ENCODE results near the gene OR51D1.
A peak's percentile ranks its signal among the peaks of the same experiment; 100 is the strongest.

DNA sequence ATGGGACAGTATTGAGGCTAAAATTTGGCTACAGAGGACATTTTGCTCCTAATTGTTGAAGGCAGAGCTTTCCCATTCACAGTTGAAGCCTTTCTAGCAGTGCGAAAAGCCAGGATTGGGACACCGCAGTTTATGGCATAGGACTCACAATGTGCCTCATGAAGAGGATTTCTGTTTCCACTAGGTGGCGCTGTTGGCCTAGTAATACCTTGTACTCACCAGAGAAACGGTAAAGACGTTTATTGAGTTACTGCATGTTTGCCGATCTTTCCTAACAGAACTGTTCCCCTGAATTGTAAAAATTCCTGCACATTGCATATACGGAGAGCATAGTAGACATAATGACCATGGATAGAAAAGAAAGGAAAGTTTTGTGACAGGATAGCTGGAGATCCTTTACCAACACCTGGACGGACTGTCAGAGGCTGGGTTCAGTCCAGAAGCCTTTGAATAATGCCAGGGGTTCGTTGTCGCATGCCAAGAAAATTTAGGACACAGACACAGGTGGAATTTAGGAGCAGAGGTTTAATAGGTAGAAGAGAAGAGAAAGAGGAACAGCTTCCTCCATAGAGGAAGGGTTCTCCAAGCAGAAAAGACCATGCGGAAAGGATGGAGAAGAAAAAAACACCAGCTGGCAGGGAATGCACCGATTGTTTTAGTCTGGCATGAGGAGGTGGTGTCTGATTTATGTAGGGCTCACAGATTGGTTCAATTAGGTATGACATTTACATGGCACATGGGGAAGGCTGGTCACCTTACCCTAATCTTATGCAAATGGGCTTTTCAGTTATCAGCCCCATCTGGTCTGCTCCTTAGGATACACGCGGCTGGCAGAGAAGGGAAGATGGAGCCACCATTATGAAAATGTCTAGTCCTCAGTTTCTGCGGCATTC, 10.8 kb upstream of the OR51D1 start:
- TF ChIP-seq POLR2A (IDR thresholded peaks at IDR 0.05) (no peak), POLR2AphosphoS5 (IDR thresholded peaks at IDR 0.05) (no peak), EP300 (IDR thresholded peaks at IDR 0.05) (no peak)
- TF ChIP-seq, protein P1, sequence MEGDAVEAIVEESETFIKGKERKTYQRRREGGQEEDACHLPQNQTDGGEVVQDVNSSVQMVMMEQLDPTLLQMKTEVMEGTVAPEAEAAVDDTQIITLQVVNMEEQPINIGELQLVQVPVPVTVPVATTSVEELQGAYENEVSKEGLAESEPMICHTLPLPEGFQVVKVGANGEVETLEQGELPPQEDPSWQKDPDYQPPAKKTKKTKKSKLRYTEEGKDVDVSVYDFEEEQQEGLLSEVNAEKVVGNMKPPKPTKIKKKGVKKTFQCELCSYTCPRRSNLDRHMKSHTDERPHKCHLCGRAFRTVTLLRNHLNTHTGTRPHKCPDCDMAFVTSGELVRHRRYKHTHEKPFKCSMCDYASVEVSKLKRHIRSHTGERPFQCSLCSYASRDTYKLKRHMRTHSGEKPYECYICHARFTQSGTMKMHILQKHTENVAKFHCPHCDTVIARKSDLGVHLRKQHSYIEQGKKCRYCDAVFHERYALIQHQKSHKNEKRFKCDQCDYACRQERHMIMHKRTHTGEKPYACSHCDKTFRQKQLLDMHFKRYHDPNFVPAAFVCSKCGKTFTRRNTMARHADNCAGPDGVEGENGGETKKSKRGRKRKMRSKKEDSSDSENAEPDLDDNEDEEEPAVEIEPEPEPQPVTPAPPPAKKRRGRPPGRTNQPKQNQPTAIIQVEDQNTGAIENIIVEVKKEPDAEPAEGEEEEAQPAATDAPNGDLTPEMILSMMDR (IDR thresholded peaks at IDR 0.05) = peak; percentile 15 to 75 (median 60)

Measured in sigmoid colon (tissue), 4 donors.